Activated T-cell treated with anti-CD3 and anti-CD28 coated beads, Interleukin-2, amount 50 U/mL, for 4 hours (primary cell): ENCODE measurements around the gene SRP72. TPM values are rescaled to one million over a fixed set of nuclear protein-coding genes. Genes with fewer than 3 reads are reported as not detected.

Source experiments
- ATAC-seq, 2 donors: fragments of 200-7000 bp; cut with Tn5 transposase; one replicate each; pipeline ENCODE4 v1.10.0; 2021
- DNase-seq: peaks from one replicate; pipeline ENCODE4 v3.0.0-alpha.2; 2020
- H3K27me3 Mint-ChIP-seq: one replicate; pipeline ENCODE4 v1.8.0; 2021; ENCODE audit warnings: low read depth, mixed read lengths
- H3K36me3 Mint-ChIP-seq: one replicate; pipeline ENCODE4 v1.8.0; 2022; ENCODE audit warnings: mixed read lengths; ENCODE audit not compliant: insufficient read depth
- H3K4me1 Mint-ChIP-seq: one replicate; pipeline ENCODE4 v1.8.0; 2021; ENCODE audit warnings: low read depth, mixed read lengths
- H3K4me3 Mint-ChIP-seq: one replicate; pipeline ENCODE4 v1.8.0; 2021; ENCODE audit warnings: mild to moderate bottlenecking, moderate library complexity, mixed read lengths
- H3K9me3 Mint-ChIP-seq: one replicate; pipeline ENCODE4 v1.8.0; 2021; ENCODE audit warnings: mixed read lengths
- total RNA-seq, 3 donors: library from RNA; stranded (reverse); gene quantifications; one replicate each; pipeline ENCODE4 v1.2.1, GENCODE V29; 2021

SRP72 gene, protein sequence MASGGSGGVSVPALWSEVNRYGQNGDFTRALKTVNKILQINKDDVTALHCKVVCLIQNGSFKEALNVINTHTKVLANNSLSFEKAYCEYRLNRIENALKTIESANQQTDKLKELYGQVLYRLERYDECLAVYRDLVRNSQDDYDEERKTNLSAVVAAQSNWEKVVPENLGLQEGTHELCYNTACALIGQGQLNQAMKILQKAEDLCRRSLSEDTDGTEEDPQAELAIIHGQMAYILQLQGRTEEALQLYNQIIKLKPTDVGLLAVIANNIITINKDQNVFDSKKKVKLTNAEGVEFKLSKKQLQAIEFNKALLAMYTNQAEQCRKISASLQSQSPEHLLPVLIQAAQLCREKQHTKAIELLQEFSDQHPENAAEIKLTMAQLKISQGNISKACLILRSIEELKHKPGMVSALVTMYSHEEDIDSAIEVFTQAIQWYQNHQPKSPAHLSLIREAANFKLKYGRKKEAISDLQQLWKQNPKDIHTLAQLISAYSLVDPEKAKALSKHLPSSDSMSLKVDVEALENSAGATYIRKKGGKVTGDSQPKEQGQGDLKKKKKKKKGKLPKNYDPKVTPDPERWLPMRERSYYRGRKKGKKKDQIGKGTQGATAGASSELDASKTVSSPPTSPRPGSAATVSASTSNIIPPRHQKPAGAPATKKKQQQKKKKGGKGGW
- 100 to 1,000 TPM; 206 to 227 (median 213) TPM for total RNA-seq

DNA sequence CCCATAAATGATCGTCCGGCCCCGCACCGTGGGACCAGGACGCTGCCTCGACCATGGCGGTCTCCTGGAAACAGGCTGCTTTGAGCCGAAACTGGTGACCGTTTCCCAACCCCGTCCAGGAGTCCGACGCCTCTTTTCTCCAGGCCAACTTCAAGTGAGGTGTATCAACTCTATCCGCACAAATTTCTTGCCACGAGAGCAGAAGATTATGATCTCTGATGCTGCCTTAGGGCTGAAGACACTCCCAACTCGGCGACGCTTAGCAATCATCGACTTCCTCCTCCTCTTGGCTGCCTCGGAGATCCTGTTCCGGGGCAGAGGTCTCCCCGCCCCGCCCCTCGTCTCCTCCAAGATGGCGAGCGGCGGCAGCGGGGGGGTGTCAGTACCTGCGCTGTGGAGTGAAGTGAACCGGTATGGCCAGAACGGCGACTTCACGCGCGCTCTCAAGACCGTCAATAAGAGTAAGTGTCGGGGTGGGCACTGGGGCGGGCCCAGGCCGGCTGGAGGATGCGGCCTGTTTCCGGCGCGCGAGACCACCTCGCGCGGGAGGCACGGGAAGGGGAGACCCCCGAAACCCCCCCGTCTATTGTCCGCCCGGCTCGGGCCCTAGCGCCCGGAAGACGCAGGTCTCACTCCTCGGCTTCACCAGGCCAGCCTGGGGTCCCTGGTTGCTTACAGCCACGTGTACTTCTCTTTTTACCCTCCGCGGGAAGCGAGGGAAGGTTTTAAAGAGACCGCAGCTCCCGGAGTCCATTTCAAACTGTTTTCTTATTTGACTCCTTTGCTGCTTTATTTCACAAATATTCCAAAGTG, at the start of gene SRP72:
TSS of gene SRP72 (plus strand) at position 334 of the 813 bp plus-strand sequence. CDS start at position 353, 19 bp downstream.
- DNase-seq (peak; percentile 82), ATAC-seq (peak; percentile 96 to 97)
- Mint-ChIP-seq H3K4me1 (peaks cover 46% of the 10 kb centered on the region), H3K27me3 (no peaks in the 10 kb centered on the region), H3K36me3 (peaks cover 15% of the 10 kb centered on the region), H3K4me3 (peak within 1 kb of the TSS; percentile 96), H3K9me3 (no peaks in the 10 kb centered on the region)

GRCh38 chr4:56424176-56424575, 43.2 kb upstream of the SRP72 start:
- Mint-ChIP-seq H3K27me3 (no peaks in the 10 kb centered on the region), H3K36me3 (peaks cover 7% of the 10 kb centered on the region), H3K4me1 (peaks cover 6% of the 10 kb centered on the region), H3K4me3 (no peak overlapping the region), H3K9me3 (no peaks in the 10 kb centered on the region)
- ATAC-seq (no peak), DNase-seq (no peak)

GRCh38 chr4:56424697-56425514, 42.5 kb upstream of the SRP72 start:
- H3K27me3 Mint-ChIP-seq: no peaks in the 10 kb centered on the region
- no peak for ATAC-seq
- peaks cover 5% of the 10 kb centered on the region for H3K36me3 Mint-ChIP-seq
- no peaks in the 10 kb centered on the region for H3K9me3 Mint-ChIP-seq
- peak; percentile 38 for DNase-seq
- H3K4me3 Mint-ChIP-seq: no peak overlapping the region
- peaks cover 12% of the 10 kb centered on the region for H3K4me1 Mint-ChIP-seq

DNA sequence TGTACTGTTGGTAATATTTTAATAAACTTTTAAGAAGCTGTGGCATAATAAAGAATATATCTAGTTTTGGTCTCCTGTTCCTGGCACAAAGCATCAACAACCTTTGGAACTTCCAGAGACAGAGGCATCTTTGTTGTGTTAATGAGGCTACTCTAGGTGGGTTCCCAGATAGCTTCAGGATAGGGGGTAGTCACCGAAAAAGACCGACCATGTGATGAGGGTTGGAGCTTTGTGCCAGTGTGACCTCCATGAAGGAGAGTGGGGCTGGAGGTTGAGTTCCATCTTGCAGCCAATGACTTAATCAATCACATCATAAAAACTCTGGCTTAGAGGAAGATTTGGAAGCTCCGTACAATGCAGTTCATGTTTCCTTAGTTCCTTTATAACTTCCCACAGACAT, 41.9 kb upstream of the SRP72 start:
- peaks cover 12% of the 10 kb centered on the region for H3K4me1 Mint-ChIP-seq
- no peak for ATAC-seq
- no peaks in the 10 kb centered on the region for H3K9me3 Mint-ChIP-seq

GRCh38 chr4:56426273-56426672, 41.1 kb upstream of the SRP72 start:
- Mint-ChIP-seq H3K27me3 (no peaks in the 10 kb centered on the region), H3K36me3 (peaks cover 5% of the 10 kb centered on the region), H3K4me1 (peaks cover 13% of the 10 kb centered on the region), H3K4me3 (no peak overlapping the region), H3K9me3 (no peaks in the 10 kb centered on the region)
- no peak for DNase-seq
- no peak for ATAC-seq

More for the DNA sequence above, 41.9 kb upstream of the SRP72 start:
- Mint-ChIP-seq H3K4me3 (no peak overlapping the region), H3K27me3 (no peaks in the 10 kb centered on the region), H3K36me3 (peaks cover 5% of the 10 kb centered on the region)
- DNase-seq: no peak

DNA sequence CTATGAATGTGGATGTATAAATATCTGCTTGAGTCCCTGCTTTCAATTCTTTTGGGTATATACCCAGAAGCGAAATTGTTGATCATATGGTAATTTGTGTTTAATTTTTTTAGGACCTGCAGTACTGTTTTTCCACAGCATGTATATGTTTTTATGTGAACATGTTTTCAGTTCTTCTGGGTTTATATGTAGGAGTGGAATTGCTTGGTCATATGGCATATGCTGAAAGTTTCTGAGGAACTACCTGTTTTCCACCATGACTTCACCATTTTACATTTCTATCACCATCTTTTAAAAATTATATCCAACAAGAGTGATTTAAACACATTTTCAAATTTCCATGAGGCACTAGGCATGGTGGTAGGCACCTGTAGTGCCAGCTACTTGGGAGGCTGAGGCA, 40.2 kb upstream of the SRP72 start:
- H3K36me3 Mint-ChIP-seq: peaks cover 5% of the 10 kb centered on the region
- ATAC-seq: no peak
- H3K4me3 Mint-ChIP-seq: no peak overlapping the region
- no peak for DNase-seq
- peaks cover 17% of the 10 kb centered on the region for H3K4me1 Mint-ChIP-seq
- no peaks in the 10 kb centered on the region for H3K9me3 Mint-ChIP-seq
- no peaks in the 10 kb centered on the region for H3K27me3 Mint-ChIP-seq

DNA sequence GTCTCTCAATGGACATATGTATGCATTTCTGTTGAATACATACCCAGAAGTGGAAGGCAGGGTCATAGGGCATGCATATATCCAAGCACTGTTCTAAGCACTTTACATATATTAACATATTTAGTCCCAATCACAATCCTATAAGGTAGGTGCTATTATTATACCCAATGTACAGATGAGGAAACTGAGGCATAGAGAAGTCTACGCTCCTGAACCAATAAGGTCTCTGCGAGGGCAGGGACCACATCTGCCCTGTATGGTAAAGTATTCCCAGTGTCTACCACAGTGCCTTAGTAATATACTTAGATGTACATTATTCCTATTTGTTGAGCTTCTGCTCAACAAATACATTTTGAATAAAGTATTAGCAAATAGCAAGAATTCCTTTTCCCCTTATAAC, 37.2 kb upstream of the SRP72 start:
- Mint-ChIP-seq H3K27me3 (no peaks in the 10 kb centered on the region), H3K9me3 (no peaks in the 10 kb centered on the region), H3K4me3 (no peak overlapping the region), H3K4me1 (peaks cover 32% of the 10 kb centered on the region), H3K36me3 (peaks cover 6% of the 10 kb centered on the region)
- ATAC-seq: no peak
- DNase-seq: no peak

DNA sequence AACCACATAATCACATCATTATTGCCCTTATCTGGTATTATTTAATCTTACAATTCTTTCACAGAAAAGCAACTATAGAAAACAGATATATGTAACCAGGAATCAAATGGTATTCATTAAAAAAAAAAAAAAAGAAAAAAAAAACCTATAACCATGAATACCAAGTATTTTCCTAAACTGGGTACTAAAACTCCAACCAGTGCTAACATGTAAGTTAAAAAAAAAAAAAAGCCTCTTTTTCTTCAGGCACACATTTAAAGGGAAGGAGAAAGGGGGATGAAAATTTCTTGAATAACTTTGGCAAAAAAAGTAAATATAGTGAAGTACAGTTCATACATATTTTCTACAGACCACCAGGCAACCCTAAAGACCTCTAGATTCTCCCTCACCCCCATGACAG, 34.1 kb upstream of the SRP72 start:
- Mint-ChIP-seq H3K4me1 (peaks cover 39% of the 10 kb centered on the region), H3K36me3 (peaks cover 7% of the 10 kb centered on the region), H3K4me3 (peak overlapping the region; percentile 95), H3K27me3 (no peaks in the 10 kb centered on the region), H3K9me3 (no peaks in the 10 kb centered on the region)
- no peak for DNase-seq
- no peak for ATAC-seq

GRCh38 chr4:56434599-56435139, 32.7 kb upstream of the SRP72 start:
- Mint-ChIP-seq H3K4me3 (peak overlapping the region; percentile 95), H3K9me3 (no peaks in the 10 kb centered on the region), H3K4me1 (peaks cover 43% of the 10 kb centered on the region), H3K36me3 (peaks cover 11% of the 10 kb centered on the region), H3K27me3 (no peaks in the 10 kb centered on the region)
- DNase-seq (no peak), ATAC-seq (peak; percentile 2 to 3)

DNA sequence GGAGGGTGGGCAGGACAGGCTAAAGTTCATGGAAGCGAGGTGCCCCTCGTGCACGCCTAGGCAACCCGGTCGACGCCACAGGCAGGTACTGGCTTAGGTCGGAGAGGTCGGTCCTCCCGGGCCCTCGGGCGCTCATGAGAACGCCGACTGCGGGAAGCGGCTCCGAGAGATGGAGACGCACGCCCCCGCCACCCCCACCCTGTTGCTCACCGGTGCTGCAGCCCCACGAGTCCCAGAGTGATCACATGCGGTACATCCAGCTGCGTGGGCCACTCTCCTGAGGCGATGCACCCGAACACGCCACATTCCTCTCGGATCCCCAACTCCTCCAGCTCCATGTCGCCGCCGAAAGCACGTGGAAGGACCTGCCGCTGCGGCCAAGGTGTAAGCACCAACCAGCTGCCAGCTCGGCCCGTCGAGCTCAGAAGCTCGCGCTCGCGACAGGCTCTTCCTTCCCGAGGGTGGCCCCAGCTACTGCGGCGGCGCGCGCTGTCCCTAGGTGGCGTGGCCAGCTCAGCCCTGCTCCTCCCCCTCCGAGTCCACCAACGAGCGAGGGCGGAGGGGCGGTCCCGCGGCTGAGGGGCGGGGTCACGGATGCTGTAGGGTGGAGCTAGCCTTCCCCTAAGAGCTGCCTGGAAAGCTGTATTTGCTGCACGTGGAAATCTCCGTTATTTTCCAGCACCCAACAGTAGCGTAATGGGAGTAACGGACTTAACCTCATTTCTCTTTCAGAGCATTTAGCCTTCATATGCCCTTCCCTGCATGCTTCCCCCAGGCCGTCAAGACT, 32.1 kb upstream of the SRP72 start, which contains the start of gene PPAT:
TSS of gene PPAT (minus strand) at position 476 of the 787 bp plus-strand sequence. CDS start at position 338, 138 bp downstream.
- Mint-ChIP-seq H3K36me3 (peaks cover 13% of the 10 kb centered on the region), H3K4me1 (peaks cover 45% of the 10 kb centered on the region), H3K27me3 (no peaks in the 10 kb centered on the region), H3K9me3 (no peaks in the 10 kb centered on the region), H3K4me3 (peak within 1 kb of the TSS; percentile 95)
- DNase-seq (peak; percentile 99), ATAC-seq (peak; percentile 78 to 79)

- no peaks in the 10 kb centered on the region for H3K9me3 Mint-ChIP-seq
- no peak overlapping the region for H3K4me3 Mint-ChIP-seq
- H3K27me3 Mint-ChIP-seq: no peaks in the 10 kb centered on the region
- DNase-seq (no peak), ATAC-seq (no peak)
- H3K4me1 Mint-ChIP-seq: peaks cover 47% of the 10 kb centered on the region
- peaks cover 24% of the 10 kb centered on the region for H3K36me3 Mint-ChIP-seq
Observed at GRCh38 chr4:56438766-56439165, 28.7 kb upstream of the SRP72 start.

GRCh38 chr4:56440983-56441382, 26.4 kb upstream of the SRP72 start:
- DNase-seq (no peak), ATAC-seq (no peak)
- no peaks in the 10 kb centered on the region for H3K9me3 Mint-ChIP-seq
- no peaks in the 10 kb centered on the region for H3K27me3 Mint-ChIP-seq
- no peak overlapping the region for H3K4me3 Mint-ChIP-seq
- H3K4me1 Mint-ChIP-seq: peaks cover 36% of the 10 kb centered on the region
- peaks cover 33% of the 10 kb centered on the region for H3K36me3 Mint-ChIP-seq

DNA sequence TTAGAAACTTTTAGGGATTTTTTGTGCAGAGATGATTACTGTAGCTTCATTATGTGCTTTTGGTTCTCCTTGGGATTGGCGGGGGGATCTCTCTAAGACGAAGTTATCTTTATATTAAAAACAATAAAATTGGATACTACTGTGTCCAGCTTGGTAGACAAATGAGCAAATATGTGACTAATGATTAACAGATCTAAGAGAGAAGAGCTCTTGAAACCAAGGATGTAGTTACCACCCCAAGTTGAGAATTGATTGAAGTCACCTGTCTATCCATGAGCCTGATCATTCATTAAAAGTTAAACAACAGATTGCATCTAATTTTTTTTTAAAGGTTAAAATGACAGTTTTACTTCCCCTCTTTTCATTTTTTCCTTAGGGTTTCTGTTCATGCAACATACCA, 22.7 kb upstream of the SRP72 start:
- H3K9me3 Mint-ChIP-seq: no peaks in the 10 kb centered on the region
- peaks cover 18% of the 10 kb centered on the region for H3K4me1 Mint-ChIP-seq

More for the DNA sequence above, 22.7 kb upstream of the SRP72 start:
- no peak for ATAC-seq
- Mint-ChIP-seq H3K4me3 (no peak overlapping the region), H3K36me3 (peaks cover 44% of the 10 kb centered on the region), H3K27me3 (no peaks in the 10 kb centered on the region)
- DNase-seq: no peak
